Retinal pigment epithelial cell (primary cell): ENCODE measurements around the gene OR4D2.
"Not testable (repeated sequence)": the region's sequence is repeated elsewhere in the genome, so short reads cannot be mapped to it uniquely, and the experiment has no call there.

ENCODE experiments used
- DNase-seq: peaks from one replicate; pipeline ENCODE4 v3.0.0-alpha.2; 2010; ENCODE audit warnings: low read depth
- H3K4me3 ChIP-seq: 2 replicates; pipeline ENCODE4 v1.5.1; 2011; ENCODE audit warnings: mild to moderate bottlenecking, low read length, control low read depth, moderate library complexity
- CTCF ChIP-seq: conservative IDR thresholded peaks from 2 replicates; pipeline ENCODE4 v1.5.1; 2011; ENCODE audit warnings: low read depth, low read length, control low read depth, inconsistent platforms

The OR4D2 gene

GRCh38 chr17:58166682-58167081 lies at the start of gene OR4D2:
OR4D2 (plus strand) TSS chr17:58166982; CDS start chr17:58169656, 2,674 bp downstream.
- DNase-seq: no peak
- TF ChIP-seq CTCF: no peak
- no peak within 1 kb of the TSS for H3K4me3 ChIP-seq

DNA sequence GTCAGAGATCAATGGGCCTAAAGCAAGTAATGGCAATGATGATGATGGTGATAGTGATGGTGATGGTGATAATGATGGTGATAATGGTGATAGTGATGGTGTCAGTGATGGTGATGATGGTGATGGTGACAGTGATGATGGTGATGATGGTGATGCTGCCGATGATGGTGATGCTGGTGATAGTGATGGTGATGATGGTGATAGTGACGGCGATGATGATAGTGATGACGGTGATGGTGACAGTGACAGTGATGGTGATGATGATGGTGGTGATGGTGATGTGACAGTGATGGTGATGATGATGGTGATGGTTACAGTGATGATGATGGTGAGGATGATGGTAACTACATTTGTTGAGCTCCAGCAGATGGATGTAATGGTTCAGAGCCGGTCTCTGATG lies 49.4 kb upstream of the OR4D2 start:
- DNase-seq: no peak
- TF ChIP-seq CTCF: no peak

DNA sequence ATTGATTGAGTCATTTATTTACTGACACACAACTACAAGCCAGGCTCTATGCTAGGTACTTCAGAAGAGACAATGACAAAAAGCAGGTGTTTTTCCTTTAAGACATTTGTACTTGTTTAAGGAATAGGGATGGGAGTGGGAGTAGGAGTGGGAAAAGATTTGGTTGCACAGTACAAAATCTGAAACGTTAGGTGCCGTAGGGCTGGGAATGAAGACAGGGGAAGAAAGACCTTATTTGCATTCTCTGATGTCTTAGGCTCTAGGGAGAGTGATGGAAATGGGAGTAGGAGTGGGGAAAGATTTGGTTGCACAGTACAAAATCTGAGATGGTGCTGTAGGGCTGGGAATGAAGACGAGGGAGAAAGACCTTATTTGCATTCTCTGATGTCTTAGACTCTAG lies 47.3 kb upstream of the OR4D2 start:
- TF ChIP-seq CTCF: no peak
- no peak for DNase-seq
- no peak overlapping the region for H3K4me3 ChIP-seq

More for the DNA sequence above, 49.4 kb upstream of the OR4D2 start:
- H3K4me3 ChIP-seq: no peak overlapping the region

DNA sequence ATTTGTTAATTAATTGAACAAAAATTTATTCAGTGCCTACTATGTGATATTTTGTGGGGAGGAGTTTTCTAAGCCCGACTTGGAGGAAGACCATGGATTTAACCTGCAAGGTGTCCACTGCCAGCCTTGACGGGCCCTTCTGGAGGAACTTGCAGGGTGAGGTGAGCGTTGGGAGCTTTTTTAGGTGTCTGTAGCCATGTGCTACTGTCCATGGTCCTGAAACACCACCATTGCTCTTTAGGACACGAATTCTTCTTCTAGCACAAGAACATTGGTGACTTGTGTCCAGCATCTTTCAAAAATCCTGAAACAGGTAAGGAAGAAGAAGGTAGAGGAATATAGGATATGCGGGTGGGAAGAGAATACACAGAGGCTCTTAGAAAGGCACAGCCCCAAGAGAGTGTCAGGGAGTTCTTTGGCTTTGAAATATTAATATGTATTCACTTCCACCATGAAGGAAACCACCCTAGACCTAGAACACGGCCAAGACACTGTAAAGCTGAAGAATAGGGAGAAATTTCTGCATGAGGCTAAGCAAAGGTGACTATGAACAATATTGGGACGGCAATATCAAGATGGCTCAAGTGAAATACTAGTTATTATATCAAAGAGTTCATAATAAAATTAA lies 46.5 kb upstream of the OR4D2 start:
- H3K4me3 ChIP-seq: no peak overlapping the region
- peak; percentile 30 for DNase-seq
- TF ChIP-seq CTCF: no peak

DNA sequence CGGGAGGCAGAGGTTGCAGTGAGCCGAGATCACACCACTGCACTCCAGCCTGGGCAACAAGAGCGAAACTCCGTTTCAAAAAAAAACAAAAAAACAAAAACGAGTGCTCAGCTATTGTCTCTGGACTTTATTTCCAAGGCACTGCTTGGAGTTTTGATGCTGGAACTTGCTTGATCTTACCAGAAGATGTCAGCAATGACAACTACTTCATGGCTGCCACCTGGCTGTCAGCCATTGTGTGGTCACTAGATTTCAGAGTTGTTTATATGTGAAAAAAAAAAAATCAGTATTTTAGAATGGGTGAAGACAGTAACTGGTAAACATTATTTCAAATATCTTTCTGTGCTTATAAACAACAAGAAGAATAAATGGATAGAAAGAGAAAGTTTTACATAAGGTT lies 44.9 kb upstream of the OR4D2 start:
- DNase-seq: no peak
- peak; percentile 30 for TF ChIP-seq CTCF
- no peak overlapping the region for H3K4me3 ChIP-seq

DNA sequence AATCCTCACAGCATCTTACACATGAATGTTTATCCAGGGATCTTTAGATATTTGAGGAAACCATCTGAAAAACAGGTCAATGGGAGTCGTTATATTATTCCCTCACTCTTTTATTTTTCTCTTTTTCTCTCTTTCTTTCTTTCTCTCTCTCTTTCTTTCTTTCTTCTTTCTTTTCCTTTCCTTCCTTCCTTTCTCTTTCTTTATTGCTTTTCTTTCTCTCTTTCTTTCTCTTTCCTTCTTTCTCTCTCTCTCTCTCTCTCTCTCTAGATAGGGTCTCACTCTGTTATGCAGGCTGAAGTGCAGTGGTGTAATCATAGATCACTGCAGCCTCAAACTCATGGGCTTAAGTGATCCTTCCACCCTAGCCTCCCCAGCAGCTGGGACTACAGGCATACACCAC lies 38.9 kb upstream of the OR4D2 start:
- DNase-seq: no peak
- no peak for TF ChIP-seq CTCF
- H3K4me3 ChIP-seq: no peak overlapping the region

DNA sequence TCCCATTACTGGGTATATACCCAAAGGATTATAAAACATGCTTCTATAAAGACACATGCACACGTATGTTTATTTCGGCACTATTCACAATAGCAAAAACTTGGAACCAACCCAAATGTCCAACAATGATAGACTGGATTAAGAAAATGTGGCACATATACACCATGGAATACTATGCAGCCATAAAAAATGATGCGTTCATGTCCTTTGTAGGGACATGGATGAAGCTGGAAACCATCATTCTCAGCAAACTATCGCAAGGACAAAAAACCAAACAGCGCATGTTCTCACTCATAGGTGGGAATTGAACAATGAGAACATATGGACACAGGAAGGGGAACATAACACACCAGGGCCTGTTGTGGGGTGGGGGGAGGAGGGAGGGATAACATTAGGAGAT lies 34.1 kb upstream of the OR4D2 start:
- H3K4me3 ChIP-seq, DNase-seq: not testable (repeated sequence)
